ENCODE measurements around the gene PIEZO2. TPM values are rescaled to one million over a fixed set of nuclear protein-coding genes. Genes with fewer than 3 reads are reported as not detected.
A peak's percentile ranks its signal among the peaks of the same experiment; 100 is the strongest.

The PIEZO2 gene
- total RNA-seq, 1 donor from 2014 or later: 50.1 TPM

- DNase-seq: no peak
- H3K27me3 Mint-ChIP-seq (ENCODE audit: unreplicated experiment): no peaks in the 10 kb centered on the region
- no peaks in the 10 kb centered on the region for H3K9me3 Mint-ChIP-seq (ENCODE audit: unreplicated experiment)
- peaks cover 4% of the 10 kb centered on the region for H3K36me3 Mint-ChIP-seq (ENCODE audit: unreplicated experiment)
- H3K4me3 Mint-ChIP-seq (ENCODE audit: unreplicated experiment): no peak overlapping the region
- no peak for TF ChIP-seq CTCF (IDR thresholded peaks at IDR 0.05; ENCODE audit: partially characterized antibody, unreplicated experiment)
- peaks cover 2% of the 10 kb centered on the region for H3K4me1 Mint-ChIP-seq (ENCODE audit: low read depth, unreplicated experiment)
- no peak overlapping the region for H3K27ac Mint-ChIP-seq (ENCODE audit: unreplicated experiment)
These were observed 96.6 kb downstream of the PIEZO2 start for GRCh38 chr18:11052800-11053199.

GRCh38 chr18:11051462-11051861, 97.9 kb downstream of the PIEZO2 start:
- Mint-ChIP-seq H3K4me3 (ENCODE audit: unreplicated experiment) (no peak overlapping the region), H3K9me3 (ENCODE audit: unreplicated experiment) (no peaks in the 10 kb centered on the region), H3K27ac (ENCODE audit: unreplicated experiment) (no peak overlapping the region), H3K36me3 (ENCODE audit: unreplicated experiment) (peaks cover 4% of the 10 kb centered on the region), H3K27me3 (ENCODE audit: unreplicated experiment) (no peaks in the 10 kb centered on the region), H3K4me1 (ENCODE audit: low read depth, unreplicated experiment) (peaks cover 13% of the 10 kb centered on the region)
- TF ChIP-seq CTCF (IDR thresholded peaks at IDR 0.05; ENCODE audit: partially characterized antibody, unreplicated experiment): no peak
- no peak for DNase-seq

GRCh38 chr18:11050966-11051365, 98.4 kb downstream of the PIEZO2 start:
- H3K9me3 Mint-ChIP-seq (ENCODE audit: unreplicated experiment): peaks cover 3% of the 10 kb centered on the region
- H3K4me3 Mint-ChIP-seq (ENCODE audit: unreplicated experiment): no peak overlapping the region
- peaks cover 4% of the 10 kb centered on the region for H3K36me3 Mint-ChIP-seq (ENCODE audit: unreplicated experiment)
- H3K27me3 Mint-ChIP-seq (ENCODE audit: unreplicated experiment): peaks cover under 1% of the 10 kb centered on the region
- H3K4me1 Mint-ChIP-seq (ENCODE audit: low read depth, unreplicated experiment): peaks cover 17% of the 10 kb centered on the region
- H3K27ac Mint-ChIP-seq (ENCODE audit: unreplicated experiment): no peak overlapping the region
- DNase-seq: no peak
- TF ChIP-seq CTCF (IDR thresholded peaks at IDR 0.05; ENCODE audit: partially characterized antibody, unreplicated experiment): no peak

GRCh38 chr18:11047817-11048216, 101.6 kb downstream of the PIEZO2 start:
- TF ChIP-seq CTCF (IDR thresholded peaks at IDR 0.05; ENCODE audit: partially characterized antibody, unreplicated experiment): no peak
- H3K27me3 Mint-ChIP-seq (ENCODE audit: unreplicated experiment): peaks cover 3% of the 10 kb centered on the region
- DNase-seq: no peak
- peaks cover 4% of the 10 kb centered on the region for H3K36me3 Mint-ChIP-seq (ENCODE audit: unreplicated experiment)
- no peak overlapping the region for H3K4me3 Mint-ChIP-seq (ENCODE audit: unreplicated experiment)
- peak overlapping the region; percentile 39 for H3K27ac Mint-ChIP-seq (ENCODE audit: unreplicated experiment)
- peaks cover 8% of the 10 kb centered on the region for H3K9me3 Mint-ChIP-seq (ENCODE audit: unreplicated experiment)
- H3K4me1 Mint-ChIP-seq (ENCODE audit: low read depth, unreplicated experiment): peaks cover 27% of the 10 kb centered on the region

GRCh38 chr18:11047156-11047555, 102.2 kb downstream of the PIEZO2 start:
- TF ChIP-seq CTCF (IDR thresholded peaks at IDR 0.05; ENCODE audit: partially characterized antibody, unreplicated experiment): no peak
- no peak for DNase-seq
- Mint-ChIP-seq H3K27me3 (ENCODE audit: unreplicated experiment) (peaks cover 5% of the 10 kb centered on the region), H3K27ac (ENCODE audit: unreplicated experiment) (peak overlapping the region; percentile 99), H3K9me3 (ENCODE audit: unreplicated experiment) (peaks cover 10% of the 10 kb centered on the region), H3K4me3 (ENCODE audit: unreplicated experiment) (no peak overlapping the region), H3K36me3 (ENCODE audit: unreplicated experiment) (peaks cover 4% of the 10 kb centered on the region), H3K4me1 (ENCODE audit: low read depth, unreplicated experiment) (peaks cover 32% of the 10 kb centered on the region)

All from glutamatergic neuron (in vitro differentiated cells).